Loucy (cell line): ENCODE measurements around the gene CPPED1.

ENCODE experiments used
- CTCF ChIP-seq: fragments of 200-600 bp; sonication (generic); conservative IDR thresholded peaks from 2 replicates; pipeline ENCODE4 v1.5.1; 2014; ENCODE audit warnings: mild to moderate bottlenecking, antibody characterized with exemption, low read length
- EZH2phosphoT487 ChIP-seq: fragments of 200-600 bp; IDR thresholded peaks from 2 replicates; pipeline ENCODE4 v1.6.1; 2018; ENCODE audit warnings: antibody characterized with exemption, mild to moderate bottlenecking, moderate library complexity, borderline replicate concordance

GRCh38 chr16:12700161-12700560, 103.5 kb downstream of the CPPED1 start:
- no peak for TF ChIP-seq CTCF
- TF ChIP-seq EZH2phosphoT487 = no peak
